Measurements from ENCODE around the gene TXK. TPM values are rescaled to one million over a fixed set of nuclear protein-coding genes. Genes with fewer than 3 reads are reported as not detected.

TXK gene
- total and polyA plus RNA-seq, 2 of the 13 experiments (the other 11 are each of a cell fraction or from before 2014, with no cell fraction given) = not detected

DNA sequence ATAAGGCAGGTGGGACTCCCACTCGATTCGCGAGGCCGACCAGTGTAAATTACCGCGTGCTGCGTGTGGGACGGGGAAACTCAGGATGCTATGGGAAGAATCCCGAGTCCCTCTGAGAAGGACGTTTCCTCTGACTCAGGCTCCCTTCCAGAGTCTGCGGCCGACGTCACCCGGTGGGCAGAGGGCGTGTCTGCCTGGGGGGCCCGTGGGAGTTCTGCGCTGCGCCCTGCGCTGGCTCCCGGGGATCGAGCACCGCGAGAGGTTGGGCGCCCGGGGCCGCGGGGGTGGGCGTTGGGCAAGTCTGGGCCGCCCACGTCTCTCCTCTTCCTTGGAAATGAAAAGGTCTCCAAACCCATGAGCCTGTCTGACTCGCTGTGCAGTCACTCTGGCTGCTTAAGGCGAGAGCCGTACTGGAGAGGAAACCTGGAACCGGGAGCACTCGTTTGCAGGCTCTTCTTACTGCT, 116.9 kb downstream of the TXK start (continued):
- TF ChIP-seq, protein P1, sequence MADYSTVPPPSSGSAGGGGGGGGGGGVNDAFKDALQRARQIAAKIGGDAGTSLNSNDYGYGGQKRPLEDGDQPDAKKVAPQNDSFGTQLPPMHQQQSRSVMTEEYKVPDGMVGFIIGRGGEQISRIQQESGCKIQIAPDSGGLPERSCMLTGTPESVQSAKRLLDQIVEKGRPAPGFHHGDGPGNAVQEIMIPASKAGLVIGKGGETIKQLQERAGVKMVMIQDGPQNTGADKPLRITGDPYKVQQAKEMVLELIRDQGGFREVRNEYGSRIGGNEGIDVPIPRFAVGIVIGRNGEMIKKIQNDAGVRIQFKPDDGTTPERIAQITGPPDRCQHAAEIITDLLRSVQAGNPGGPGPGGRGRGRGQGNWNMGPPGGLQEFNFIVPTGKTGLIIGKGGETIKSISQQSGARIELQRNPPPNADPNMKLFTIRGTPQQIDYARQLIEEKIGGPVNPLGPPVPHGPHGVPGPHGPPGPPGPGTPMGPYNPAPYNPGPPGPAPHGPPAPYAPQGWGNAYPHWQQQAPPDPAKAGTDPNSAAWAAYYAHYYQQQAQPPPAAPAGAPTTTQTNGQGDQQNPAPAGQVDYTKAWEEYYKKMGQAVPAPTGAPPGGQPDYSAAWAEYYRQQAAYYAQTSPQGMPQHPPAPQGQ (CRISPR knock-in tag; IDR thresholded peaks at IDR 0.05; ENCODE audit: borderline replicate concordance) = no peak
- TF ChIP-seq, protein P2, sequence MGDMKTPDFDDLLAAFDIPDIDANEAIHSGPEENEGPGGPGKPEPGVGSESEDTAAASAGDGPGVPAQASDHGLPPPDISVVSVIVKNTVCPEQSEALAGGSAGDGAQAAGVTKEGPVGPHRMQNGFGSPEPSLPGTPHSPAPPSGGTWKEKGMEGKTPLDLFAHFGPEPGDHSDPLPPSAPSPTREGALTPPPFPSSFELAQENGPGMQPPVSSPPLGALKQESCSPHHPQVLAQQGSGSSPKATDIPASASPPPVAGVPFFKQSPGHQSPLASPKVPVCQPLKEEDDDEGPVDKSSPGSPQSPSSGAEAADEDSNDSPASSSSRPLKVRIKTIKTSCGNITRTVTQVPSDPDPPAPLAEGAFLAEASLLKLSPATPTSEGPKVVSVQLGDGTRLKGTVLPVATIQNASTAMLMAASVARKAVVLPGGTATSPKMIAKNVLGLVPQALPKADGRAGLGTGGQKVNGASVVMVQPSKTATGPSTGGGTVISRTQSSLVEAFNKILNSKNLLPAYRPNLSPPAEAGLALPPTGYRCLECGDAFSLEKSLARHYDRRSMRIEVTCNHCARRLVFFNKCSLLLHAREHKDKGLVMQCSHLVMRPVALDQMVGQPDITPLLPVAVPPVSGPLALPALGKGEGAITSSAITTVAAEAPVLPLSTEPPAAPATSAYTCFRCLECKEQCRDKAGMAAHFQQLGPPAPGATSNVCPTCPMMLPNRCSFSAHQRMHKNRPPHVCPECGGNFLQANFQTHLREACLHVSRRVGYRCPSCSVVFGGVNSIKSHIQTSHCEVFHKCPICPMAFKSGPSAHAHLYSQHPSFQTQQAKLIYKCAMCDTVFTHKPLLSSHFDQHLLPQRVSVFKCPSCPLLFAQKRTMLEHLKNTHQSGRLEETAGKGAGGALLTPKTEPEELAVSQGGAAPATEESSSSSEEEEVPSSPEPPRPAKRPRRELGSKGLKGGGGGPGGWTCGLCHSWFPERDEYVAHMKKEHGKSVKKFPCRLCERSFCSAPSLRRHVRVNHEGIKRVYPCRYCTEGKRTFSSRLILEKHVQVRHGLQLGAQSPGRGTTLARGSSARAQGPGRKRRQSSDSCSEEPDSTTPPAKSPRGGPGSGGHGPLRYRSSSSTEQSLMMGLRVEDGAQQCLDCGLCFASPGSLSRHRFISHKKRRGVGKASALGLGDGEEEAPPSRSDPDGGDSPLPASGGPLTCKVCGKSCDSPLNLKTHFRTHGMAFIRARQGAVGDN (CRISPR knock-in tag; IDR thresholded peaks at IDR 0.05) = peak; percentile 19; the same call in 1 of the 2 replicates
- TF ChIP-seq EP300 (IDR thresholded peaks at IDR 0.05; ENCODE audit: low read depth in 2 of 2, low read length in 2 of 2) = no peak
- TF ChIP-seq EP300 (CRISPR knock-in tag; IDR thresholded peaks at IDR 0.05; ENCODE audit: borderline replicate concordance) = no peak
- no peak for TF ChIP-seq ZNF674 (CRISPR knock-in tag; IDR thresholded peaks at IDR 0.05; ENCODE audit: low read depth)
- TF ChIP-seq, protein P3, sequence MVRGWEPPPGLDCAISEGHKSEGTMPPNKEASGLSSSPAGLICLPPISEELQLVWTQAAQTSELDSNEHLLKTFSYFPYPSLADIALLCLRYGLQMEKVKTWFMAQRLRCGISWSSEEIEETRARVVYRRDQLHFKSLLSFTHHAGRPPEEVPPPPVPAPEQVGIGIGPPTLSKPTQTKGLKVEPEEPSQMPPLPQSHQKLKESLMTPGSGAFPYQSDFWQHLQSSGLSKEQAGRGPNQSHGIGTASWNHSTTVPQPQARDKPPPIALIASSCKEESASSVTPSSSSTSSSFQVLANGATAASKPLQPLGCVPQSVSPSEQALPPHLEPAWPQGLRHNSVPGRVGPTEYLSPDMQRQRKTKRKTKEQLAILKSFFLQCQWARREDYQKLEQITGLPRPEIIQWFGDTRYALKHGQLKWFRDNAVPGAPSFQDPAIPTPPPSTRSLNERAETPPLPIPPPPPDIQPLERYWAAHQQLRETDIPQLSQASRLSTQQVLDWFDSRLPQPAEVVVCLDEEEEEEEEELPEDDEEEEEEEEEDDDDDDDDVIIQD (CRISPR knock-in tag; IDR thresholded peaks at IDR 0.05; ENCODE audit: low read depth) = no peak
- TF ChIP-seq ZNF33A (CRISPR knock-in tag; IDR thresholded peaks at IDR 0.05; ENCODE audit: borderline replicate concordance) = no peak
- TF ChIP-seq MTF2 (CRISPR knock-in tag; IDR thresholded peaks at IDR 0.05; ENCODE audit: borderline replicate concordance) = no peak
- no peak for TF ChIP-seq RFXAP (CRISPR knock-in tag; IDR thresholded peaks at IDR 0.05; ENCODE audit: borderline replicate concordance)
- TF ChIP-seq, protein P4, sequence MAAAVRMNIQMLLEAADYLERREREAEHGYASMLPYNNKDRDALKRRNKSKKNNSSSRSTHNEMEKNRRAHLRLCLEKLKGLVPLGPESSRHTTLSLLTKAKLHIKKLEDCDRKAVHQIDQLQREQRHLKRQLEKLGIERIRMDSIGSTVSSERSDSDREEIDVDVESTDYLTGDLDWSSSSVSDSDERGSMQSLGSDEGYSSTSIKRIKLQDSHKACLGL (CRISPR knock-in tag; IDR thresholded peaks at IDR 0.05) = 0 out of 2 replicates have a peak, but pooled peaks have one; percentile 21
- TF ChIP-seq, protein P5, sequence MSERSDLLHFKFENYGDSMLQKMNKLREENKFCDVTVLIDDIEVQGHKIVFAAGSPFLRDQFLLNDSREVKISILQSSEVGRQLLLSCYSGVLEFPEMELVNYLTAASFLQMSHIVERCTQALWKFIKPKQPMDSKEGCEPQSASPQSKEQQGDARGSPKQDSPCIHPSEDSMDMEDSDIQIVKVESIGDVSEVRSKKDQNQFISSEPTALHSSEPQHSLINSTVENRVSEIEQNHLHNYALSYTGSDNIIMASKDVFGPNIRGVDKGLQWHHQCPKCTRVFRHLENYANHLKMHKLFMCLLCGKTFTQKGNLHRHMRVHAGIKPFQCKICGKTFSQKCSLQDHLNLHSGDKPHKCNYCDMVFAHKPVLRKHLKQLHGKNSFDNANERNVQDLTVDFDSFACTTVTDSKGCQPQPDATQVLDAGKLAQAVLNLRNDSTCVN (CRISPR knock-in tag; IDR thresholded peaks at IDR 0.05; ENCODE audit: borderline replicate concordance) = no peak
- TF ChIP-seq, protein P6, sequence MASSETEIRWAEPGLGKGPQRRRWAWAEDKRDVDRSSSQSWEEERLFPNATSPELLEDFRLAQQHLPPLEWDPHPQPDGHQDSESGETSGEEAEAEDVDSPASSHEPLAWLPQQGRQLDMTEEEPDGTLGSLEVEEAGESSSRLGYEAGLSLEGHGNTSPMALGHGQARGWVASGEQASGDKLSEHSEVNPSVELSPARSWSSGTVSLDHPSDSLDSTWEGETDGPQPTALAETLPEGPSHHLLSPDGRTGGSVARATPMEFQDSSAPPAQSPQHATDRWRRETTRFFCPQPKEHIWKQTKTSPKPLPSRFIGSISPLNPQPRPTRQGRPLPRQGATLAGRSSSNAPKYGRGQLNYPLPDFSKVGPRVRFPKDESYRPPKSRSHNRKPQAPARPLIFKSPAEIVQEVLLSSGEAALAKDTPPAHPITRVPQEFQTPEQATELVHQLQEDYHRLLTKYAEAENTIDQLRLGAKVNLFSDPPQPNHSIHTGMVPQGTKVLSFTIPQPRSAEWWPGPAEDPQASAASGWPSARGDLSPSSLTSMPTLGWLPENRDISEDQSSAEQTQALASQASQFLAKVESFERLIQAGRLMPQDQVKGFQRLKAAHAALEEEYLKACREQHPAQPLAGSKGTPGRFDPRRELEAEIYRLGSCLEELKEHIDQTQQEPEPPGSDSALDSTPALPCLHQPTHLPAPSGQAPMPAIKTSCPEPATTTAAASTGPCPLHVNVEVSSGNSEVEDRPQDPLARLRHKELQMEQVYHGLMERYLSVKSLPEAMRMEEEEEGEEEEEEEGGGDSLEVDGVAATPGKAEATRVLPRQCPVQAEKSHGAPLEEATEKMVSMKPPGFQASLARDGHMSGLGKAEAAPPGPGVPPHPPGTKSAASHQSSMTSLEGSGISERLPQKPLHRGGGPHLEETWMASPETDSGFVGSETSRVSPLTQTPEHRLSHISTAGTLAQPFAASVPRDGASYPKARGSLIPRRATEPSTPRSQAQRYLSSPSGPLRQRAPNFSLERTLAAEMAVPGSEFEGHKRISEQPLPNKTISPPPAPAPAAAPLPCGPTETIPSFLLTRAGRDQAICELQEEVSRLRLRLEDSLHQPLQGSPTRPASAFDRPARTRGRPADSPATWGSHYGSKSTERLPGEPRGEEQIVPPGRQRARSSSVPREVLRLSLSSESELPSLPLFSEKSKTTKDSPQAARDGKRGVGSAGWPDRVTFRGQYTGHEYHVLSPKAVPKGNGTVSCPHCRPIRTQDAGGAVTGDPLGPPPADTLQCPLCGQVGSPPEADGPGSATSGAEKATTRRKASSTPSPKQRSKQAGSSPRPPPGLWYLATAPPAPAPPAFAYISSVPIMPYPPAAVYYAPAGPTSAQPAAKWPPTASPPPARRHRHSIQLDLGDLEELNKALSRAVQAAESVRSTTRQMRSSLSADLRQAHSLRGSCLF (CRISPR knock-in tag; IDR thresholded peaks at IDR 0.05; ENCODE audit: borderline replicate concordance) = no peak
- no peak for TF ChIP-seq ATF7 (IDR thresholded peaks at IDR 0.05)
- no peak for TF ChIP-seq ATF7 (CRISPR knock-in tag; IDR thresholded peaks at IDR 0.05)

Data from HepG2 (cell line).